Activated naive CD8-positive, alpha-beta T cell treated with anti-CD3 and anti-CD28 coated beads, Interleukin-2, amount 50 U/mL, for 16 hours (primary cell): ENCODE measurements around the gene LACTB.

Source experiments
- DNase-seq: peaks from one replicate; pipeline ENCODE4 v3.0.0-alpha.2; 2020; ENCODE audit warnings: low read depth, low spot score

LACTB gene

DNA sequence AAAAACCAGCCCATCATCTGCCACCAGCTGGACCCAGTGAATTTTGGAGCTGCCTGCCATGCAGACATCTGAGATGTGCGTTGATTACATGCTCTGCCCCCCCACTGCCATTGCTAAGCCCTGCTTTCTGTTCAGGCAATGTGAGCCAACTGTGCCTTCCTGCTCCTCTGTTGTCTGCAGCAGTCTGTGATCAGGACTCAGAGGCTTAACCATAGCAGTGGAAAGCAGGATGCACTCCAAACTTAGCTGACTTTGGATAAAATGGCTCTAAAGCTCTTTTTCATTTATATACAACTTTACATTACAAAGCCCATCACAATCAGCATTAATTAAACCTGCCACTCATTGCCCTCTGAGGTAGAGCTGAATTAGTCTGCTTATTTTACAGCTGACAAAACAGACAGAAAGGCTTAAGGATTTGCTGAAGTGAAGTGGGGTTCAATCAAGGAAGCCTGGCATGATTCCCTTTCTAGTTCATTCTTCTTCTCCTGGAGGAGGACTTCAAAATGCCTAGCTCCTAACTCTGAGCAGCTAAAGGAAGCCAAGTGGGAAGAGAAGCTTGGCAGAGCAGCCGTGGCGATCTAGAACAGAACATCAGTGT lies 51.3 kb downstream of the LACTB start:
- no peak for DNase-seq

DNA sequence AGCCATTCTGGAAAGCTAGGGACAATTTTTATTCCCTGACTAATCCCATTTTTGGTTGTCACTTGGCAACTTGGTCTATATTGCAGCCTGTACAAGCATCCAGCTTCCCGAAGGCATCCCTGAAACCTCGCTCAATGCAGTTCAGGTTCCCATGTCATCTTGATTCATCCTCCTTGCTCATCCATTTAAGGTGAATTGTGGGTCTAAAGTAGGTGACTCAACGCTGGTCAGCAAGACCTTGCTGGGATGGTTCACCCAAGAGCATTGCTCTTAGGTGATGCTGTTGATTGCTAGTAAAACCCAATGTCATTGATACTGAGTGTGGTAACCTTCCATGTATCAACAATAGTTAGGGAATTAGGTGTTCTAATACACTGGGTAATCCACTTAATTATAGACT lies 54.6 kb downstream of the LACTB start:
- no peak for DNase-seq

DNA sequence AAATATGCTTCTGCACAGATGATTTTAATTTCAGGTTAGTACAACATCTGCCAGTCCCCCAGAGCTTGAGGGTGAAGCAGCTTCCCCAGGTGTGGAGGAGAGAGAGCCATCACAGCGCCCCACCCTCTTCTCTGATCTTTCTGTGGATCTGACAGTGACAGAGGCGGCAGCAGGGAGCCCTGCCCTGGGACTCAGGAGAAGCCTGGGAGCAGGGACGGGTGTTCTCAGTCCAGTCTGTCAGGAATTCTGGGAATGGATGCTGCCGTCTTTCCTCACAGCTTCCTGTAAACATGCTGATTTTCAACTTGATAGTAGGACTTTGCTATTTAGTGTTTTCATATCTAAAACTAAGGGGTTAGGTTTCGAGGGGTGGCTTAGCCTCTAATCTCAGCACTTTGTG lies 56.4 kb downstream of the LACTB start:
- DNase-seq: no peak

DNA sequence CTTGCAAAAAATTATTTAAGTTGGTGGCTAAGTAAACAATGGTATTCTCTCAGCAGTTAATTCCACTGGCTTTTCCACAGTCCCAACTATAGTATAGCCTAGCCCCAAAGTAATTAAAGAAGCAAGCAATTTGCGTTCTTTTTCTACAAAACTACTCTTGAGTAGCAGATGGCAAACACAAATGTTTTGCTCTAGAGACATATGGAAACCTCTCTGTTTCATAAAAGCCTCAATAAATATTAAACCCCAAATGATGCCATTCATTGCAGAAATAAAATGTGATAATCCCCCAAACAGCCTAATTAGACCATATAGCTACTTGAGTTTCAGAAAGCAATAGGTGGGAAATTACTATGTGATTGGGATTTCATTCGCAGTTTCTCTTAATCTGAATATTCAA lies 59.1 kb downstream of the LACTB start:
- DNase-seq: no peak

DNA sequence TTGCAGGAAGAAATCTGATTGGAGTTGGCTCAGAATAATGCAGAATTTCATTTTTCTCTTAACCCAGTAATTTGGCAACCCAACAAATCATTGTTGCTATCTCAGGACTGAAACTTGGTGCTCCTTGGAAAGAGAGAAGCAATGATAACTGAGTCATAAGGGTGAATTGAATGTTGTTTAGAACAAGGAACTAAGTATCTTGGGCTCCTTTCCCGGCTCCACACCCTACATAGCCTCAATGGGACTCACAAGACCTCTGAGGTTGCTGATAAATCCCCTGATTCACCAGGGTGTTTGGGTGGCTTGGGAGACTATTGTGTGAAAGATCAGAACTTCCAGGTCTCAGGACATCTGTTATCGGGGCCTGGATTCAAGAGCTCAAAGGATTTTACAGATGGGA lies 60.0 kb downstream of the LACTB start:
- no peak for DNase-seq

DNA sequence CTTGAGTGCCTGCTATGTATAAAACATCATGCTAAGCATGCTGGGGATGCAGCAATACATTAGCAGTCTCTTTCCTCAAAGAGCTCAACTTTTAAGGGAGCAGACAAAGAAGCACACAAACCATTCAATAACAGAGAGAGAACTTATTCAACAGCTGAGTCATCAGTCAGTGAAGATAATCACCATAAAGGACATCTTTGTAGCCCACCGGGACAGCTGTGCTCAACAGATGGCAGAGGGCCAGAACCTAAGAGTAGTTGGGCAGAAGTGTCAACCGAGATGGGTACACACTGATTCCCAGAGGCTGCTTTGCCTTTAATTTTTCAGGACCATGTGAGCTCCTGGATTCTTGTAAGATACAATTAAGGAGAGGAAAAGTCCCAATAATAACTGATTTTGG lies 63.5 kb downstream of the LACTB start:
- no peak for DNase-seq

DNA sequence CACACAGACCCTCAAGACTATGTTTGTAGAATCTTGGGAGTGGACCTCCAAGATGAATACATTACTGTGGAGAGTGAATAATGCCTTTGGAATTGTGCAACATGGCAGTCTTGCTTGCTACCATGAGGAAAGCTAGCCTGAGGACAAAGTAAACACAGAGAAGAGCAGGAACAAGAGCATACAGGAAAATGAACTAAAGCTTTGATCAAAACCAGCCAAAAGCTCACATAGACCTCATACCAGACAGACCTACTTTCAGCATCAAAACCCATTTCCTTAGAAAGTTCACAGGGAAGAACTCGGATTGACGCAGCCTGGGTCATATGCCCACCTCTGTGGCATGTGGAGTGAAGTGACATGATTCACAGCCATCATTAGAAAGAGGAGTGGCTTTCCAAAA lies 64.4 kb downstream of the LACTB start:
- DNase-seq: no peak

DNA sequence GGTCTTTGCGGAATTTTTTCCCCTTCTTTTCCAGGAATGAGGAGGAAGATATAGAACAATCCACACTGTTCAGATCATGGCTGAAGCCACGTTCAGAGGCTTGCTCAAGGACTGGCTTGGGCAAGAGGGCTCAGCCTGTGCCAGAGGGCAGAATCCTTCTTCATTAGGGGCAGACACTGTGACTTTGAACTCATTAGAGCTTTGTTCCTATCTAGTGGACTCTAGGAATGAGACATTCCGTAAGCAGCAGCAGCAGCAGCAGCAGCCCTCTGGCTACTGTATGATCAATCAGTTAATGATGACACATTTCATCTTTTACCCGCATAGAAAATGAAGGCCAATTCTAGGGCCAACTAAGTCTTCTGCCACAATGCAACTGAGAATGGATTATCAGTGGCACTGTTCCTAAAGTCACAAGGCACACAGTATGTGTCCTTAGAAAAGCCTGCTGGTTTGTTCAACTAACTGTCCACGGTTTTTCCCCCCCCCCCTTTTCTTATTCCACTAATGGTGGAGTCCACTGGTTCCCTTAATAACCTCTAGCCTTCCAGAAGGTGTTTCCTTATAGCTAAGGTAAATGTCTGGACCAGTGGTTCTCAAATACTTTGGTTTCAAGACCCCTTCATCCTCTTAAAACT lies 66.0 kb downstream of the LACTB start:
- no peak for DNase-seq

DNA sequence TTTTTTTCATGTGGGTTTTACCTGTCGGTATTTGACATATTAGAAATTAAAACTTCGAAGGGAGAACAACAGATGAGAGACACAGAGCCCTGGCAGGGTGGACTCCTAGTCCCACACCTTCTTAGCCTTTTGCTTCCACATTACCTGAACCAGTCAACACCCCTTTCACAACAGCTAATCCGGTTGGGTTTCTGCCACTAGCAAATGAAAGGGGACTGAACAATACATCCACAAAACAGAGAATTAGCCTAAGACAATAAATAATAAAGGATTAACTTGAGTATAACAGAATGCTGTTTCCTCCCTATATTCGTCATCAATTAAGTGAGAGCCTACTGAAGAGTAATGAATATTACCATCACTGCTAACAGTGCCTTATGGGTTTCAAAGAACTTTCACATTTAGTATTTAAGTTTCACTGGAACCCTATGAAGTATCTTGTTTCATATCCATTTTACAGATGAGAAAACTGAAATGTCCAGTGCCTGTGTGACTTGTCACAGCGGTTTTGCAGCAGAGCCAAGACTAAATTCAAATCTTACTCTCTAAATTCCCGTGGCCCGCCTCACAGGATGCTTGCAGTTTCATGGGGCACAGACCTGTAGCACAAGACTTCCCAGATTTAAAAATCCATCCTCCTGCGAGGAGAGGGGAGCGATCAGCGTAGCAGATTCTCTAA lies 66.7 kb downstream of the LACTB start:
- no peak for DNase-seq

DNA sequence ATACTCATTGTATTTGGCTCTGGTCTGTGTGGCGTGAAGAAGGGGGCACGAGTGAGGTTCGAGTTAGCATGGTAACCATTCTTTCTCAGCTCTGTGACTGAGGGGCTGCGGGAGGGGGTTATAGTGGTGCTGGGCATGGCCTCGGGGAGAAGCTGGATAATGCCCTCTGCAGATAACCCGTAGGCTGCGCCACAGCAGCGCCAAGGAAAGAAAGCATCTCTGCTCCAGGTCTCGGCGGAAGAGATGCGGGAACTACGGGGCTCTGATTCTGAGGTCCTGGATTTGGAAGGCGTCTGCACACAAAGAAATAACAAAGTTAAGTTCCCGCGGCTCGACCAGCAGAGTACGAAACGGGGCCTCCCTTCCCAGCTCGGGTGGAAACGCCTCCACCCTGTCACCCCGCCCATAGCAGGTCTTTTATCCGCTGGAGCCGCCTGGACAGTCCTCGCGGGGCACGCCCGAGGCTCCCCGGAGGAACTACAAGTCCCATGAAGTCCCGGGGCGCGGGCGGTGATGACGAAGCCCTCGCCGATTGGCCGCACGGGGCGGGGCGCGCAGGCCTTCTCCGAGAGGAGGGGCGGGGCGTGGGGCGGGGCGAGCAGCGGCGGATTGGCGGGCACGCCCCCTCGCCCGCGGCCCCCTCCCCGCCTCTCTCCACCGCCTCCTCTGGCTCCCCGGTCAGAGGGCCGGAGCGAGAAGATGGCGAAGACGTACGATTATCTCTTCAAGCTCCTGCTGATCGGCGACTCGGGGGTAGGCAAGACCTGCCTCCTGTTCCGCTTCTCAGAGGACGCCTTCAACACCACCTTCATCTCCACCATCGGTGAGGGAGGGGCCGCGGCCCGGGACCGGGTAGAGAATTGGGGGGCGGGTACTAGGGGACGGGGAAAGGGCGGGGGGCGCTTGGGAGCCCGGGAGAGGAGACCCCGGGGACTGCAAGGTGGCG lies 67.5 kb downstream of the LACTB start, which contains the start of gene RAB8B:
Gene RAB8B, plus strand, starts transcription at position 681 of the 946 bp plus-strand sequence. Its CDS starts 19 bp downstream, at position 700.
- DNase-seq: peak; percentile 99

DNA sequence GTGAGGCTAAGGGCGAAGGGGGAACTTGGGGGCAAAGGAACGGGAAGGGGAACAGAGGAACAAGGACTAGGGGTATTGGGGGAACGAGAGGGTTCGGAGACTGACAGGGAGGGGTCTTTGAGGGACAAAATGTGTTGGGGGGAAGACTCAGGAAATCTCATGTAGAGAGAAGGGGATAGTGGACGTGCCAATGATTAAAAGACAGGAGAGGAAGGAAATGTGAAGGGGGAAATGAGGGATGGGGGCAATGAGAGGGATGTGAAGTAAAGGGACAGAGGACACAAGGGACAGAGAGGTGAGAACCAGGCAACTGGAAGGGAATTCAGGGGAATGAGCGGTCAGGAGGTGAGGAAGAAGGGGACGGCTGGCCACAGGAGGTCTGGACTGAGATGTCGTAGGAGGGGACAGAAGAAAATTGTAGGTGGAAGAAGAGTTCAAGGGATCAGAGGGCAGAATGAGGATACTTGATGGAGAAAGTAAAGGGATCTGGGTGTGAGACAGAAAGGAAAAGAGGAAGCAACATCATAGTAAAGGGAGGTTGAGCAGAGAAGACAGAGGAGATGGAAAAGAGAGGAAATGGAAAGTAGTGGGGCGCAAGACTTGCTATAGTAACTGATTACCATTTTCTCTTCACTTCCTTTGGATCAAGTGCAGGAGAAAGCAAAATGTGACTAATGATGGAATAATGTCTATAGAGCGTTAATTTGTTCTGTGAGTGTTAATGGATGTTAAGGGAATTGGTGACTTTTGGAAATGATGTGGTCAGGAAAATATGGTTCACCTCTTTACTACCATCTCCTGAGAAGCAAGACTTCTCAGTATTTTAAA lies 68.5 kb downstream of the LACTB start:
- DNase-seq: no peak

DNA sequence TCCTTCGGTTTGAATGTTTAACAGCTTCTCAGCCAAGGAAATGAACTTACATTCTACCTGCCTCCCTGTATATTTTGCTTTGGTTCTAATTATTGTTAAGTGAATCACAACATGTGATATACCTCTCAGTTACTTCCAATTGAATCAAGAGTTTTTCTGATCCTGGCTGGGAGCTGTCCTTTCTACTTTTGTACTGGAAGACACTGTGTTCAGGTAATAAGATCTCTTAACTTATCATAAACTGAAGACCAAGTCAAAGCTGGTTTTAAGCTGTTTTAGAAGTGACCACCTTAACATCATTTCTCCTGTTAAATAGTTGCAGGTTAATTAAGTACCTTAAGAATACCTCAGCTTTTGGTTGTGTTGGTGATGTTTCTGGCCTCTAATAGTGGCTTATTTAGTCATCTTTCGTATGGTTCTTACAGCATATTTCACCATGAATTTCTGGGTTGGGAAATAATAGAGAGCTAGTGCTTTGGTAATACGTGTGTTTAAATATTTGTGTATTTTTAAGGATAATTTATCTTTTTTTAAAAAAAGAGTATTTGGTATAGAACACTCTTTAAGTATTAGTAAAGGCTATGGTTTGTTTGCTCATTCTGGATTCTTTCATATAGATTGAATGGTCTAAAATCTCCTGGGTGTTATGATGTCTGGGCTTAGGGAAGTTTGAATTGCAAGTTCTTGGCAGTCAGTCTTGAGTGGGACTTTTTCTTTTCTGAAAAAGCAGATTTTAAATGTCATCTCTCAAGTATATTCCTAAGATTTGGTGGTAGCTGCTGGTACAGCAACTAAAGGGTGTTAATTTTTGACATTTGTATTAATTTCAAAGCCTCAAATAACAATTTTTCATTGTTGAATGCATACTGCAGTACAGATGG lies 69.3 kb downstream of the LACTB start:
- DNase-seq: no peak
